Measurements from ENCODE around the gene TTLL8.
A peak's percentile ranks its signal among the peaks of the same experiment; 100 is the strongest.

The TTLL8 gene

GRCh38 chr22:50056214-50056972, 1.7 kb downstream of the TTLL8 start:
- peak; percentile 63 for DNase-seq (ENCODE audit: low spot score)
- TF ChIP-seq, protein P1, sequence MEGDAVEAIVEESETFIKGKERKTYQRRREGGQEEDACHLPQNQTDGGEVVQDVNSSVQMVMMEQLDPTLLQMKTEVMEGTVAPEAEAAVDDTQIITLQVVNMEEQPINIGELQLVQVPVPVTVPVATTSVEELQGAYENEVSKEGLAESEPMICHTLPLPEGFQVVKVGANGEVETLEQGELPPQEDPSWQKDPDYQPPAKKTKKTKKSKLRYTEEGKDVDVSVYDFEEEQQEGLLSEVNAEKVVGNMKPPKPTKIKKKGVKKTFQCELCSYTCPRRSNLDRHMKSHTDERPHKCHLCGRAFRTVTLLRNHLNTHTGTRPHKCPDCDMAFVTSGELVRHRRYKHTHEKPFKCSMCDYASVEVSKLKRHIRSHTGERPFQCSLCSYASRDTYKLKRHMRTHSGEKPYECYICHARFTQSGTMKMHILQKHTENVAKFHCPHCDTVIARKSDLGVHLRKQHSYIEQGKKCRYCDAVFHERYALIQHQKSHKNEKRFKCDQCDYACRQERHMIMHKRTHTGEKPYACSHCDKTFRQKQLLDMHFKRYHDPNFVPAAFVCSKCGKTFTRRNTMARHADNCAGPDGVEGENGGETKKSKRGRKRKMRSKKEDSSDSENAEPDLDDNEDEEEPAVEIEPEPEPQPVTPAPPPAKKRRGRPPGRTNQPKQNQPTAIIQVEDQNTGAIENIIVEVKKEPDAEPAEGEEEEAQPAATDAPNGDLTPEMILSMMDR (IDR thresholded peaks at IDR 0.05; ENCODE audit: extremely low read depth, missing control alignments), result no peak

- no peak for DNase-seq (ENCODE audit: low spot score)
- TF ChIP-seq, protein P1 (IDR thresholded peaks at IDR 0.05; ENCODE audit: extremely low read depth, missing control alignments), result no peak
These were observed 4.2 kb downstream of the TTLL8 start for GRCh38 chr22:50053861-50054260.

DNA sequence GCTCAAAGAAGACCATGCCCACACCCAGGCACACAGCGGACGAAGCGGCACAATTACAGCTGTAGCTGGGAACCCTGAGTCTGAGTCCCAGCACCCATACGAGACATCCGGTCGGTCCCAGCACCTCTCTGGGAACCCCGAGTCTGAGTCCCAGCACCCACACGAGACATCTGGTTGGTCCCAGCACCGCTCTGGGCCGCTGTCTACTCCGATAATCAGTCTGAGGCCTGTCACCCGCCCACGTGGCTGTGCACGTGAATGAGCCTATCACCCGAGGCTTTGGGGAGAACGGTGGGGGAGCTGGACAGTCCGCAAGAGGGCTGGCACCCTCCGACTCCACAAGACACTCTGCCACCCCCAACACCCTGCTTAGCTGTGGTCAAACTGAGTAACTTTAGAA, 6.2 kb downstream of the TTLL8 start:
- no peak for DNase-seq (ENCODE audit: low spot score)
- TF ChIP-seq, protein P1 (IDR thresholded peaks at IDR 0.05; ENCODE audit: extremely low read depth, missing control alignments), result no peak

GRCh38 chr22:50049299-50050195, 8.6 kb downstream of the TTLL8 start:
- TF ChIP-seq, protein P1 (IDR thresholded peaks at IDR 0.05; ENCODE audit: extremely low read depth, missing control alignments), result no peak
- DNase-seq (ENCODE audit: low spot score), result no peak

GRCh38 chr22:50048836-50049235, 9.3 kb downstream of the TTLL8 start:
- TF ChIP-seq, protein P1 (IDR thresholded peaks at IDR 0.05; ENCODE audit: extremely low read depth, missing control alignments), result no peak
- DNase-seq (ENCODE audit: low spot score), result no peak

GRCh38 chr22:50048061-50048765, 9.9 kb downstream of the TTLL8 start:
- TF ChIP-seq, protein P1 (IDR thresholded peaks at IDR 0.05; ENCODE audit: extremely low read depth, missing control alignments), result no peak
- DNase-seq (ENCODE audit: low spot score), result no peak
